ENCODE measurements around the gene CREG2.

DNA sequence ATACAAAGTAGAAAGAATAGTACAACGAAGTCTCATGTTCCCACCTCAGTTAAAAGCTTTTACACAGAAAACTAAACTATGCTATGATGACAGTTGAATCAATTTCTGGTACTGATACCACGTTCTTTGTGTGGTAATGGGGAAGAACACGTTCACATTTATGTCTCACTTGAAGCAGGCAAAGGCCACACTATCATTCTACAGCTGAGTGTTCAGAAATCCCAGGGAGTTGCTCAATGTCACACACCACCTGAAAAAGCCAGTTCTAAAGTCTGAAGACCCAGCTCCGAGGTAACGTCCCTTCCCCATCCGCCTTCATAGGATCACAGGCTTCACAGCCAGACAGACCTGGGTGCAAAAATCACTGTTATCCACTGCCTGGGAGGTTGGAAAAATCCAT, 87.7 kb downstream of the CREG2 start:
- TF ChIP-seq CTCF (IDR thresholded peaks at IDR 0.05) (no peak), POLR2AphosphoS5 (IDR thresholded peaks at IDR 0.05) (no peak)

Data from transverse colon (tissue), 4 donors.